CD4-positive, alpha-beta T cell (primary cell): Measurements from ENCODE around the gene PRKCI. TPM values are rescaled to one million over a fixed set of nuclear protein-coding genes. Genes with fewer than 3 reads are reported as not detected.

ENCODE experiments used
- ATAC-seq: fragments of 200-7000 bp; cut with Tn5 transposase; one replicate; pipeline ENCODE4 v1.10.0; 2022; ENCODE audit warnings: mild to moderate bottlenecking; ENCODE audit not compliant: poor library complexity
- CTCF ChIA-PET: fragments of 350-600 bp; sonication (Branson Sonifier 250); formaldehyde crosslinking; loops from one replicate; lab custom pipeline; 2021; ENCODE audit warnings: antibody characterized with exemption, inconsistent platforms; lab: Charles Lee
- POLR2A ChIA-PET: fragments of 350-600 bp; sonication (Branson Sonifier 250); formaldehyde crosslinking; loops from one replicate; lab custom pipeline; 2021; ENCODE audit warnings: antibody characterized with exemption, inconsistent platforms; lab: Charles Lee
- DNase-seq, 14 experiments: peaks; one replicate each; pipeline ENCODE4 v3.0.0-alpha.2; 2013 to 2020; ENCODE audit warnings: mixed read lengths in 2 of 14
- H3K27ac ChIP-seq, 2 donors: one replicate each; pipeline versions ENCODE4 v1.5.1 to v1.7.0; 2013; ENCODE audit warnings: low read length in 2 of 2, low read depth in 1 of 2, mild to moderate bottlenecking in 1 of 2
- H3K27me3 ChIP-seq, 2 experiments: 1 replicate in 1 of 2; 2 replicates in 1 of 2; pipeline versions ENCODE4 v1.6.1 to v1.7.0; 2013; ENCODE audit warnings: low read length in 2 of 2, control low read depth in 1 of 2, mild to moderate bottlenecking in 1 of 2, moderate library complexity in 1 of 2; ENCODE audit not compliant: insufficient read depth in 2 of 2, control insufficient read depth in 1 of 2
- H3K36me3 ChIP-seq: one replicate; pipeline ENCODE4 v1.6.1; 2013; ENCODE audit warnings: low read length, control low read depth; ENCODE audit not compliant: insufficient read depth
- H3K4me1 ChIP-seq: one replicate; pipeline ENCODE4 v1.6.1; 2013; ENCODE audit warnings: low read length, control low read depth; ENCODE audit not compliant: insufficient read depth
- H3K4me3 ChIP-seq: one replicate; pipeline ENCODE4 v1.5.1; 2013; ENCODE audit warnings: mild to moderate bottlenecking, low read length, moderate library complexity
- H3K9me3 ChIP-seq, 2 experiments: 1 replicate in 1 of 2; 2 replicates in 1 of 2; pipeline versions ENCODE4 v1.6.1 to v1.7.0; 2013; ENCODE audit warnings: low read length in 2 of 2, mild to moderate bottlenecking in 2 of 2, control low read depth in 1 of 2, moderate library complexity in 1 of 2; ENCODE audit not compliant: control insufficient read depth in 1 of 2, insufficient read depth in 1 of 2
- H3K27ac Mint-ChIP-seq: one replicate; pipeline ENCODE4 v1.8.0; 2020; ENCODE audit warnings: mixed read lengths
- H3K27me3 Mint-ChIP-seq: one replicate; pipeline ENCODE4 v1.8.0; 2021; ENCODE audit warnings: mixed read lengths
- H3K36me3 Mint-ChIP-seq: one replicate; pipeline ENCODE4 v1.8.0; 2021; ENCODE audit warnings: low read depth, mixed read lengths
- H3K4me1 Mint-ChIP-seq: one replicate; pipeline ENCODE4 v1.8.0; 2021; ENCODE audit warnings: low read depth, mixed read lengths
- H3K4me3 Mint-ChIP-seq: one replicate; pipeline ENCODE4 v1.8.0; 2020; ENCODE audit warnings: mild to moderate bottlenecking, mixed read lengths
- H3K9me3 Mint-ChIP-seq: one replicate; pipeline ENCODE4 v1.8.0; 2020; ENCODE audit warnings: mixed read lengths
- intact Hi-C, 2 experiments: fragments of 100-400 bp; cut with DNase I in 1 of 2; cut with micrococcal nuclease in 1 of 2; formaldehyde crosslinking; loops; one replicate each; pipeline versions ENCODE4 v1.15.1 to v1.9.0; 2023 to 2025; cut with DNase I, micrococcal nuclease
- total RNA-seq, 174 experiments: library from RNA in 2 of 174; stranded (reverse) in 2 of 174; gene quantifications; one replicate each; pipeline ENCODE4 v1.2.3 and lab custom pipeline; 2021 to 2026
- TF ChIP-seq, protein P1 (sequence below): fragments of 200-600 bp; IDR thresholded peaks from one replicate; pipeline ENCODE4 v1.8.0; 2022; ENCODE audit warnings: antibody characterized with exemption, mild to moderate bottlenecking

PRKCI gene
- total RNA-seq, 2 experiments from 2014 or later = 16.4 to 18.0 TPM

DNA sequence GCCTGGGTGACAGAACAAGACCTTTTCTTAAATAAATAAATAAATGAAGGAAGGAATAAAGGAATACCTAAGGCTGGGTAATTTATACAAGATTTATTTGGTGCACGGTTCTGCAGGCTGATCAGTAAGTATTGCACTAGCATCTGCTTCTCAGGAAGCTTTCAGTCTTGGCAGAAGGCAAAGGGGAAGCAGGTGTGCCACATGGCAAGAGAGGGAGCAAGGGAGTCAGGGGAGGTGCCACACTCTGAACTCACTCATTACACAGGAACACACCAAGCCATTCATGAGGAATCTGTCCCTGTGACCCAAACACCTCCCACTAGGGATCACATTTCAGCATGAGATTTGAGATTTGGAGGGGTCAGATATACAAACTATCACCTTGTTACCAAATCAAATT lies 56.4 kb downstream of the PRKCI start:
- POLR2A ChIA-PET = no interaction called here
- CTCF ChIA-PET = no interaction called here
- peaks cover 4% of the 10 kb centered on the region for H3K36me3 ChIP-seq
- H3K9me3 ChIP-seq = no peaks in the 10 kb centered on the region
- no peaks in the 10 kb centered on the region for H3K27me3 Mint-ChIP-seq
- H3K4me1 Mint-ChIP-seq = peaks cover 26% of the 10 kb centered on the region
- H3K27ac ChIP-seq = no peak overlapping the region
- H3K27me3 ChIP-seq = no peaks in the 10 kb centered on the region
- no peak for ATAC-seq
- H3K27ac Mint-ChIP-seq = no peak overlapping the region
- TF ChIP-seq, protein P1, sequence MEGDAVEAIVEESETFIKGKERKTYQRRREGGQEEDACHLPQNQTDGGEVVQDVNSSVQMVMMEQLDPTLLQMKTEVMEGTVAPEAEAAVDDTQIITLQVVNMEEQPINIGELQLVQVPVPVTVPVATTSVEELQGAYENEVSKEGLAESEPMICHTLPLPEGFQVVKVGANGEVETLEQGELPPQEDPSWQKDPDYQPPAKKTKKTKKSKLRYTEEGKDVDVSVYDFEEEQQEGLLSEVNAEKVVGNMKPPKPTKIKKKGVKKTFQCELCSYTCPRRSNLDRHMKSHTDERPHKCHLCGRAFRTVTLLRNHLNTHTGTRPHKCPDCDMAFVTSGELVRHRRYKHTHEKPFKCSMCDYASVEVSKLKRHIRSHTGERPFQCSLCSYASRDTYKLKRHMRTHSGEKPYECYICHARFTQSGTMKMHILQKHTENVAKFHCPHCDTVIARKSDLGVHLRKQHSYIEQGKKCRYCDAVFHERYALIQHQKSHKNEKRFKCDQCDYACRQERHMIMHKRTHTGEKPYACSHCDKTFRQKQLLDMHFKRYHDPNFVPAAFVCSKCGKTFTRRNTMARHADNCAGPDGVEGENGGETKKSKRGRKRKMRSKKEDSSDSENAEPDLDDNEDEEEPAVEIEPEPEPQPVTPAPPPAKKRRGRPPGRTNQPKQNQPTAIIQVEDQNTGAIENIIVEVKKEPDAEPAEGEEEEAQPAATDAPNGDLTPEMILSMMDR = no peak
- intact Hi-C loops = no loop called here
- peaks cover 15% of the 10 kb centered on the region for H3K4me1 ChIP-seq
- H3K36me3 Mint-ChIP-seq = peaks cover 79% of the 10 kb centered on the region
- H3K4me3 ChIP-seq = no peak overlapping the region
- H3K9me3 Mint-ChIP-seq = no peaks in the 10 kb centered on the region
- H3K4me3 Mint-ChIP-seq = no peak overlapping the region
- DNase-seq = no peak

DNA sequence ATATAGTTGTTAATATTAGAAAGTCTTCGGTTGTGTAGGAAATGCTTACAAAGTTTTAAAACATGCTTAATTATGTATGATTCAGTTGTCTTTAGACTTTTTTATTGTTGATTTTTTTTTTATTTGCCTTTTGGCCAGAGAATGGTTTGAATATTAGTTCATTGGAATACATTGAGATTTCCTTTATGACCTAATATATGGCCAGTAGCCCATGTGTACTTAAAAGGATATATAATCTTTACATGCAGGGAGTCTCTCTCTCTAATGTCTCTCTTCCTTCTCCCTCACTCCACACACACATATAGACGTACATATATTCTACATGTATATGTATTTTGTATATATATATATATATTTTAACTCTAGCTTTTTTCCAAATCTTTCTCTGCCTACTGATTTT lies 68.0 kb downstream of the PRKCI start:
- CTCF ChIA-PET = no interaction called here
- POLR2A ChIA-PET = no interaction called here
- Histone ChIP-seq H3K36me3 (peaks cover 17% of the 10 kb centered on the region), H3K4me3 (no peak overlapping the region), H3K27ac (no peak overlapping the region), H3K4me1 (no peaks in the 10 kb centered on the region), H3K9me3 (no peaks in the 10 kb centered on the region), H3K27me3 (no peaks in the 10 kb centered on the region)
- Mint-ChIP-seq H3K27ac (no peak overlapping the region), H3K4me3 (no peak overlapping the region), H3K4me1 (no peaks in the 10 kb centered on the region), H3K9me3 (no peaks in the 10 kb centered on the region), H3K36me3 (peaks cover 43% of the 10 kb centered on the region), H3K27me3 (no peaks in the 10 kb centered on the region)
- TF ChIP-seq, protein P1 = no peak
- DNase-seq (no peak), ATAC-seq (no peak)
- intact Hi-C loops = no loop called here

- Histone ChIP-seq H3K27ac (no peak overlapping the region), H3K4me3 (no peak overlapping the region), H3K4me1 (no peaks in the 10 kb centered on the region), H3K27me3 (no peaks in the 10 kb centered on the region), H3K36me3 (peaks cover 23% of the 10 kb centered on the region), H3K9me3 (no peaks in the 10 kb centered on the region)
- no peak overlapping the region for H3K4me3 Mint-ChIP-seq
- no peaks in the 10 kb centered on the region for H3K4me1 Mint-ChIP-seq
- TF ChIP-seq, protein P1 = no peak
- H3K9me3 Mint-ChIP-seq = no peaks in the 10 kb centered on the region
- H3K36me3 Mint-ChIP-seq = peaks cover 41% of the 10 kb centered on the region
- intact Hi-C loops = no loop called here
- DNase-seq (no peak), ATAC-seq (no peak)
- no peaks in the 10 kb centered on the region for H3K27me3 Mint-ChIP-seq
- ChIA-PET POLR2A (no interaction called here), CTCF (no interaction called here)
- no peak overlapping the region for H3K27ac Mint-ChIP-seq
These were observed 73.4 kb downstream of the PRKCI start for GRCh38 chr3:170295586-170295985.
